DMS114 treated with DMSO at 0.1 percent for 48 hours (cell line): ENCODE results near the gene TSPO.

ENCODE experiments used
- DNase-seq: peaks from one replicate; lab custom pipeline; 2025; ENCODE audit not compliant: unreplicated experiment; lab: John Stamatoyannopoulos, UW

Gene TSPO

DNA sequence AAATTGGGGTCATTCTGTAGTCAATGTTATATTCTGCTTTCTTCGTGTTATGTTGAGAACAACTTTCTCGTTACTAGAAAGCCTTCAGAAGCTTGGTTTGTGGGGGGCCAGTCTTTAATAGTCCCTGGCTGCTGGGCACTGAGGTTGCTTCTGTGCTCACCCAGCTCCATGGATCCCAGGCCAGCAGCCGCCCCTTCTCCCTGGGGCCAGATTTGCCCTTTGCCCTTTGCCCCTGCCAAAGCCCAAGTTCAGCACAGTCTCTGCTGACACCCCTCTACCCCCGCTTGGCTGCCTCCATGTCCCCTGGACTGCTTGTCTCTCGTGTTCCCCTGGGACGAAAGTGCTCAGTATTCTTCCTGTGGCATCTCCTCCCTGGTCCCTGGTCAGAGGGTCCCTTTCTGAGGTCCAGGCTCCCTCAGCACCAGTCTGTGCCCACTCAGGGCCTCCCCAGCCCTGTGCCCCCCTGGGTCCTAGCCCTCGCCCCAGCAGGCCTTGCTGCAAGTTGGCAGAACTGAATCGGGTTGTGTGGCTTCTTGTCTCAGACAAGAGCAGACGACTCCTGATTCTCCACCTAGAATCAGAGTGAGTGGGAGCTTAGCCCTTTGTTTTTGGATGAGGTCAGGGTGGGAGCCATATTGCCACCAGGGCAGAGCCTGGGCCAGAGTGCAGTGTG is 6.7 kb downstream of the TSPO start:
- DNase-seq = no peak

DNA sequence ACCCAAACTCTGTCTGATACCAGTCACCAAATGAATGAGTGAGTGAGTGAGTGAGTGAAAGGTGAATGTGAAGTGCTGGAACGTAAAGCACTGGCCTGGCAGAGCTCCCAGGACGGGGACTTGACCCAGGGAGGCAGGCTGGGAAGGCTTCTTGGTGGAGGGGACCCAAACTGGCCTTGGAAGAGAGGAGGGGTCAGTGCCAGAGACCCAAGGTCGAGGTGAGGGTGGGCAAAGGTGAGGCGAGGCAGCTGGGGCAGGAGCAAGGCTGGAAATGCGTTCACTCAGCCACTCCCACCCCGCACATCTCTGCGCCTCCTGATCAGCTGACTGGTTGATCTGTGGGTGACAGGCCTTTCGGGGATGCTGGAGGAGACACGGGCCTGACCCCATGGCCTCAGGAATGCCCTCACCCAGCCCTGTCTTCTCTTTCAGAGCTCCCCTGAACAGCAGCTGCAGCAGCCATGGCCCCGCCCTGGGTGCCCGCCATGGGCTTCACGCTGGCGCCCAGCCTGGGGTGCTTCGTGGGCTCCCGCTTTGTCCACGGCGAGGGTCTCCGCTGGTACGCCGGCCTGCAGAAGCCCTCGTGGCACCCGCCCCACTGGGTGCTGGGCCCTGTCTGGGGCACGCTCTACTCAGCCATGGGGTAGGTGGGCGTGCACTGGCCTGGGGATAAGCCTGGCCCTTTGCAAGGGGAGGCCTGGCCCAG is 7.6 kb downstream of the TSPO start:
- no peak for DNase-seq

DNA sequence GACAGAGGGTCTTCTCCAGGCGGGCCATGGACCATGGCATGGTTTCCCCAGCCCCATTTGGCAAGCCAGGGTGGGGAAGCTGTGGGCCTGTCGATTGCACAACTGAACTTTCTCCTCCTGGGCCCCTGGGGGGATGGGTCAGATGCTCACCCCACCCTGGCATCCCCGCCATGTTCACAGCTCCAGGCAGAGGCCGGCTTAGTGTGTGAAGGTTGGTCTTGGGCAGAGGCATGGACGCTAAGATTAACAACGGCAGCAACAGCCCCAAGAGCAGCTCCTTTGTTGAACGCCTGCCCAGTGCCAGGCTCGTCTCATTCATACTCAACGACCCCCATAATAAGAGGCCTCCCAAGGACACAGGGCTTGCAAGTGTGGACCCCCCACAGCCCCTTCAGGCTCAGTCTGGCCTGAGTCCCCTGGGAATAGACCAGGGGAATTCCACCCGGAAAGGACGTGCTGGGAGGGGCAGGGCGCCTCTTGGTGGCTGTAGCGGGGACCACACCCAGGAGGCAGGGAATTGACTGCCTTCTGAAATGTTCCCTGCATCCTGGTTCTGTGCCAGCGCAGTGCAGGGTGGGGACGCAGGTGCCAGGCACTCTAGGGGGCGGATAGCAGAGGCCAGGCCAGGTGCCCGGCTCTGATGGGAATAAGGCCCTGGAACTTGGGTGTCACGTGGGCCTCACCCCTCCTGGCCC is 8.3 kb downstream of the TSPO start:
- DNase-seq = no peak

DNA sequence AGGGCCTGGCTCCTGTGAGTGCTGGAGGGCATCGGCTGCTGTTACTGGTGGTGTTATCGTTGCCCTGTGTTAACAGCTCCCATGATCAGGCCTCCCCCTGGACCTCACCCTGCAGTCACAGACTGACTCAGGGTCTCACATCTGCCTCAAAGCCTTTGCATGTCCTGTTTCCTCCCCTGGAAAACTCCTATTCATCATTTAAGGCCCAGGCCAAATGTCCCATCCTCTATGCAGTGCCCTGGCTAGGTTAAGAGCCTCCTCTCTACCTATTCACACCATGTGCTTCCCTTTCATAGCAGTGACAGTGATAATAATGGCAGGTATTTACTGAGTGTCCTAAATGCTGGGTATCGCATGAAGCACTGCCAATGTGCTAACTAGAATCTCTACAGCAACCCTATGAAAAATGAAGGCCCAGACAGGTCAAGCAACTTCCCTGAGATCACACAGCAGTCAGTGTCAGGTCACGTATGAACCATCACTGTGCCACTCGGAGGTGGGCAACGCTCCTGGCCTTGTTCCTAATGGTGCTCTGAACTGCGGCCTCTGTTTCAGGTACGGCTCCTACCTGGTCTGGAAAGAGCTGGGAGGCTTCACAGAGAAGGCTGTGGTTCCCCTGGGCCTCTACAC is 9.3 kb downstream of the TSPO start:
- no peak for DNase-seq

DNA sequence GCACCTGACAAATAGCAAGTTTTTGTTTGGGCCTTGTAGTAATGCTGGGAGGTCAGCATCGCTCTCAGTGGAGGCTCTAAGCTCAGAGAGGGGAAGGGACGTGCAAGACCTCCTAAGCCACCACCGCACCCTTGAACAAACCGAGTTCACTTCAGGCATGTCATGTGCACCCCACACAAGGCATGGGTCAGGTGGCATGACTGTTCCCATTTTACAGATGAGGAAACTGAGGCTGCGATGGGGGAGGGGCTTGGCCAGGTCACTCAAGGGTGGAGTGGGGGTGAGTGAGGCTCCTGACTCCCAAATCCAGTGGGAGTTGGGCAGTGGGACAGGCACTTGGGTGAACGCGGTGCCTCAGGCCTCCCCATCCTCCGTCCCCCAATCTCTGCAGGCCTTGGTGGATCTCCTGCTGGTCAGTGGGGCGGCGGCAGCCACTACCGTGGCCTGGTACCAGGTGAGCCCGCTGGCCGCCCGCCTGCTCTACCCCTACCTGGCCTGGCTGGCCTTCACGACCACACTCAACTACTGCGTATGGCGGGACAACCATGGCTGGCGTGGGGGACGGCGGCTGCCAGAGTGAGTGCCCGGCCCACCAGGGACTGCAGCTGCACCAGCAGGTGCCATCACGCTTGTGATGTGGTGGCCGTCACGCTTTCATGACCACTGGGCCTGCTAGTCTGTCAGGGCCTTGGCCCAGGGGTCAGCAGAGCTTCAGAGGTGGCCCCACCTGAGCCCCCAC is 11.2 kb downstream of the TSPO start:
- DNase-seq = no peak

DNA sequence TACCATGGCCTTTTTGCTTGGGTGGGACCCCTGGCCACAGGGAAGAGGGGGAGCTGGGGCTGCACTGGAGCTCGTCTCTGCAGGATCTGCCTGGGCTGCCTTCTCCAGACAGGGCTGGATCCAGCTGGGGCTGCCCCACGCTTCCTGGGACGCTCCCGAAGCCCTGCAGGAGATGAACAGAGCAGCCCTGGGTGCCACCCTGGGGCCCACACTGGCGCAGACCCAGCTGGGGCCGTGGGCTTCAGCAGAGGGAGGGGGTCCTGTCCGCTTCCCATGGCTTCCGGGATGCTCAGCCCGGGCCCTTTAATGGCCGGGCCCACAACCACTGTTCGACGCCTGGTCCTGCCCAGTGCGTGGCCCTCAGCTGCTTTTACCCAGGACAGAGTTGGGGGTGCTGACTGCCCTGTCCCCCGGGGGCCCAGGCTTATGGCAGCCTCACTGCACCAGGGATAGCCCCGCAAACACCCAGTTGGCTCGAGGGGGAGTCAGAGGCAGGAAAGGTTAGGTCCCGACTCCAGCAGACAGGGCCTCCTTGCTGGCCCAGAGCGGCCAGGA is 12.0 kb downstream of the TSPO start:
- DNase-seq = no peak

DNA sequence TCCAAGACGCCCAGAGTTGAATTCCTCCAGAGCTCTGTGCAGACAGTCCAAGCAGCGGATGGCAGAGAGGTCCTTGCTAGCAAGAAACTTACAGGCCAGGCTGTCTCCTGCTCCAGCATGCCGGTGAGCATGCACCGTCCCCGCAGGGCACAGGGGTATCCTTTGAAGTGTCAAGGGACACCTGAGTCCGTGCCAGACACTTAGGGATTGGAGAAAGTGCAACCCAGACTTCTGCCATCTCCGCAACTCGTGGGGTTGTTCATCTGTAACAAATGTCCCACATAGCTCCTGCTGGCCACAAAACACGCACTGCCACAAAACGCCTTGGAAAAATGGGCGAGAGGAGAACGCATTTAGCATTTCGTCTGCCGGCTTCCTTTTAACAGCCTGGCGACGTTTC is 13.3 kb downstream of the TSPO start:
- no peak for DNase-seq

DNA sequence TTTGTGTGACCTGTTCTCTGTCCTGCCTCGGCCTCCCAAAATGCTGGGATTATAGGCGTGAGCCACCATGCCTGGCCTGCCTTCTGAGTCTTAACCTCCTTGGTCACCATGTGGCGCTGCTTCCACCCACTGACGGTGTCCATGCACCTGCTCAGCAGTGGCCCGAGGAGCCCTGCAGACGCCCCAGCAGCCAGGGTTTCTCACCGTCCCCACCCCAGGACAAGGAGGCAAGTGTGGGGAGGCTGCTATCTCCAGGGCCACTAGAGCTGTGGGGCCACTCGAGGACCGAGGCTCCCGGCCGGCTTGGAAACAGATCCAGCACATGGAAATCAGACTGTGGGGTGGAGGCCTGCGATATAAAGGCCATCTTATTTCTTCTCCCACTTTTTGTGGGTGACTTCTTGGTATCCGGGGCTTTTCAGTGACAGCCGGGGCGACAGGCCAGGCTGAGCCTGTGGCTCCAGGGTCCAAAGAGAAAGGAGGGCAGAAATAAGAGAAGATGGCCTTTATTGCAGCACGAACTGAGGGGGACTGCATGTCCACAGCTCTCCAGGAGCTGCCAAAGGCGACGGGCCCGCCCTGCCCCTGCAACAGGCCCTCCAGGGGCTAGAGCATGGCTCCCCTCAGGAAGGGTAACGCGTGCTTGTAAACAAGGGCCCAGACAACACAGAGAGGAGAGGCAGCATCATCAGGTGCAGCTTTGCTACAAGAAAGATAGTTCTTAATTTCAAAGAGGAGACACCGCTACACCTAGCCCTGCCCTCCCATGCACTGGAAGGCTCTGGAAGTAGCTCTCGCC is 15.0 kb downstream of the TSPO start:
- no peak for DNase-seq

DNA sequence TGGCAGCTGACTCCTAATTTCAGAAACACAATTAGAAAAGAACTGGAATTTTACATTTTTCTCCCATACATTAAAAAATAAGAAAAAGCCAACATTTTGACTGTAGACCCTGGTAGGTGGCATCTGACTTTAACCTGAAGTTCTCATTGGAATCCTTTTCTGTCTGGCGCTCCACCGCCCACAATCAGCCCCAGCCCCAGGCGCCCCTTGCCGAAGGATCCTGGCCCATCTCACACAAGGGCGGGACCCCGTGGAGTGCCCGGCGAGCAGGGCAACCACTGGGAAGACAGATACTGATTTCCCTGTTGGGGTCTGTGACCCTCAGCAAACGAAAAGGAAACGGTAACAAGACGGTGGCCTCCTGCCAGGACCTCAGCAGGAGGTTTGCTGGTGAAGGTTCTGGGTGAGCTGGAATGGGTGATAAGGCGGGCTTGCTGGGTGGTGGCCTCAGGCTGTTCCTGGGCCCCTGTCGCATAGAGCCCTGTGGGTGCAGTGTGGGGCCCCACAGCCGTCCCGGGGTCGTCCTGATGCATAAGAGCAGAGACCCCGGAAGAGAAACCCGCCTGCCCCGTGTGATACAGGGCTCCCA is 15.7 kb downstream of the TSPO start:
- no peak for DNase-seq

DNA sequence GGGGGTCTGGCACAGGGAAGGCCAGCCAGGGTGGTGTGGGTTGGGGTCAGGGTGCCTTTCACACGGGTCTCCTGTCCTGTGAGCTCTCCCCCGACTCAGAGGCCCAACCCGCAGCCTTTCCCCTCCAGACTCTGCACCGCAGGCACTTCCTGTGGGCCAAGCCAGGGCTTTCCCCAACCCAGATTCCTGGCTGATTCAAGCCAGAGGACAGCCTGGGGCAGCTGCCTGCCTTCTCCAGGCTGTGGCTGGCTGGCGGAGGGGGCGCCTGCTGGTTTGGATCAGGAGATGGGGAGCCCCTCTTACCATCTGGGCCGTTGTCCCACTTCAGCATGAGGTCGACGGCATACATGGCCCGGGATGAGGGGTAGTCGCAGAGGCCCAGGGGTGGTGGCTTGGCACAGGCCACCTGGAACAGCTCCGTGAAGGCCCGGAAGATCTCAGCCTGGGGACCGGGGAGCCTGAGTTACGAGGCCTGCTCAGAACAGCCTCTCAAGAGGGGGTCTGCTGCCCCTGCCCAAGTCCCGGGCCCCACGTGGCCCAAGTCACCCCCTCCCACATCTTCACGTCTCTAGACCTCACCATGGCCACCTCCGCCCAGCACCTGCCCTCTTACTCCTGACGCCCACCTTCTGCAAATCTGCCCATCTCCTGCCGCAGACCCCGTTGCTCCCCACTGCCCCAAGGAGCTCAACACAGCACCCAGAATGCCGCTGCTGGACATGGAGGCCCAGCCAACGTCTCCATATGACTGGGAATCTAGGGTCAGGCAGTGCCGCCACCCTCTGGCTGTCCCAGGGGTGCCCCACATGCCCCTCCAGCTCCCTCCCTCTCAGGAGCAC is 17.3 kb downstream of the TSPO start:
- no peak for DNase-seq

DNA sequence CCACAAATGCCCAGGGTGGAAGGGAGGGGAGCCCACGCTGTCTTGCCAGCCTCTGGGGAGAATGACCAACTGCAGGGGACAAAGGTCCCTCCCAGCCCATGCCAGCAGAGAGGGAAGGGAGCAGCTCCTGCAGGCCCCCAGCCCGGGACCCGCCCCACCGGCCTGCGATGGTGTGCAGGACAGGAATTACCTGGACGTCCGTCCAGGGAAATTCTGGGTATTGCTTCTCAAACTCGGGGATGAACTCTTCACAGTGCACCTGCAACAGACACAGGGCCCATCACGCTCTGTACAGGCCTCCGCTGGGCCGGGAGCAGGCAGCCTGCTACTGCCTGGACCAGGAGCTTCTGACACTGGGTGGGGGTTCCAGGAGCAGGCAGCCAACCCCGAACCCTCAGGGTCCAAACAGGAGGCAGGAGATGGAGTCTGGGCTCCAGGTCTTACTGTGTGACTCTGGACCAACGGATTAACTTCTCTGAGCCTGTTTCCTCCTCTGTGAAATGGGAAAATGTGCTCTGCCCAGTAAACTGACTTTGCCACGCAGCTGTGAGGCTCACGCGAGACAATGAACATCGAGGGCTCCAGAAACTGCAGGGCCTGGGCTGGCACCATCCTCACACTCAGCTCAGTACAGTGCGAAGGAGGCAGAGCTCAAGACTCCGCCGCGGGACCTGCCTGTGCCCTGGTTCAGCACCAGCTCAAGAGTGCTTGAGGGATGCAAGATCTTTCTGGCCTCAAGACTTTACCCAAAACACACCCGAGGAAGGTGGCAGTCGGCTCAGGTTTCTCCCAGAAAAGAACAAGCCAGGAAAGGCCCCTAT is 18.2 kb downstream of the TSPO start:
- no peak for DNase-seq

DNA sequence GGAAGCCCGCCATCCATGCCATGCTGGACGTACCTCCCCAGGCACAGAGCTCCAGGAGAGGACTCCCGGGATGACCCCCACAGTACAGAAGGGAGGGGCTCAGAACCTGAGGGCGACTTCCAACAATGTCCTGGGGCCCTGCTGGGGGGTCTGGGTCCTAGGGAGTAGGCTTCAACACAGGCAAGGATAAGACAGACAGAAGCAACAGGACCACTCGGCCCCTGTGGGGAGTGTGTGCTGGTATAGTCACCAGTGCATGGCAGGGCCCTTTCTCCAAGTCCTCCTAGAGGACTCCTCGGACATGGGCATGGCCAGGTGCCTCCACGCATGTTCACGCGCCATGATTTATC is 18.7 kb downstream of the TSPO start:
- DNase-seq = no peak

DNA sequence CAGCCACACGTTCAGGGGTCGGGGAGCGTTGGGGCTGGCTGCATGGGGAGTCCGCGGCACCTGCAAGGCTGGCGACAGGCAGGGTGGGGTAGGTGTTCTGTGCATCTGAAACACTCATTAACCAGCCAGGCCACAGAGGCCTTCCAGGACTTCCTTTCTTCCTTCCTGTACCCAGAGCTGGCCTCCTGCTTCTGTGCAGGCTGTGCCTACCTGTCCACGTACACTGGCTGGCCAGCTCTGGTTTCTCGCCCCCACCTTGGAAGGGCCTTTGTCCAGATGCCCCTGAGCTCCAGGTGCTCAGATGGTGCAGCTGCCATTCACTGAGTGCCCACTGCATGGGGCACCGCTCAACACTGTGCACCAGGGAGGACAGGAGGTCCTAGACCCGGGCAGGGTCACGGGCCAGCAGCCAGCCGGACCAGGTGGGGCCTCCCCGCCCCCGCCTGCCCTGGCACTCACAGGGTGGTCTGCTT is 19.7 kb downstream of the TSPO start:
- no peak for DNase-seq

DNA sequence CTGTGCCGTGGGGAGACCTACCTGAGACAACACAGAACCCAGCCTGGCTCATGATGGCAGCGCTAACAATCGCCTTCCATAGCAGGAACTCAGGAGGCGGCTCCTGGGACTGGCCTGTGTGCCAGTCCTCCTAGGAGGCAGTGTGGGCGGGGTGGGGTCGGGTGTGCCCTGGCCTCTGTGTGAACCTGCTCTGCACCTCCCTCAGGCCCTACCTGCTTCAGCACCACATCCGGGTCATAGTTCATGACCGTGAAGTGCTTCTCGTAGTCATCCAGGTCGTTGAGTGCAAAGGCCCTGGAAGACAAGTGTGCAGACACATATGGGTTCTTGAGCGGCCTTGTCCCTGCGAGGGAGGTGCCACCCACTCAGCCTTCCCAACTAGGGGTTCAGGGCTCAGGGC is 20.2 kb downstream of the TSPO start:
- no peak for DNase-seq

DNA sequence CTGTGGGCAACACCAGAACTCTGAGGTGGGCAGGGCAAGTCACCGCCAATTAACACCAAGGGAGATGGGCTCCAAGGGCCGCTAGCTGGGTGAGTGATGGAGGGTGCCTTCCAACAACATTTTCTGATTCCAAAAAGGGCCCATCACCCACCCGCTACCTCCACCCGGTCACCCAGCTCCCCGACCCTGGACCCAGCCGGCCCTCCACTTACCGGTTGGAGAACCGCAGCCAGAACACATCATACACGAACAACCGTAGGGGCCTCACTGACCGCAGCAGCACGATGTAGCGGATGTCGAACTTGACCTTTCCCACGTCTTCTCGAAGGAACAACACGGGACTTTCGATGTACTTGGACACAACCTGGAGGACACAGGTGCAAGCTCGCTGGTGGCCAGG is 20.8 kb downstream of the TSPO start:
- no peak for DNase-seq

DNA sequence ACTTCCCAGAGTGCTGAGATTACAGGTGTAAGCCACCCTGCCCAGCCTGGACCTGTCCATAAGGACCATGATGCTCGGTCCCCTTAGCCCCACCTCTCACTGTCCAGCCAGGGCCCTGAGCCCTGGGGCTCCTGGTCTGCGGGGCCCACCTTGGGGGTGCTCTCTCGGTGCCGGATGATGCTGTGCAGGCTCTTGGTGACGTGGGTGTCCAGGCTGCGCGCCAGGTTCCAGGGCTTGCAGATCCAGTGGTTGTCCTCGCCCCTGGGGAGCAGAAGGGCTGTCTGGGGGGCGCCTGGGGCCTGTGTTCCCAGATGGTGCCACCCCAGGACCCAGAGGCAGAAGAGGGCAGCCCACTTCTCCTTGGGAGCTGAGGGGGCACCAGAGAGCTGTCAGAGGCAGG is 22.2 kb downstream of the TSPO start:
- DNase-seq = no peak

DNA sequence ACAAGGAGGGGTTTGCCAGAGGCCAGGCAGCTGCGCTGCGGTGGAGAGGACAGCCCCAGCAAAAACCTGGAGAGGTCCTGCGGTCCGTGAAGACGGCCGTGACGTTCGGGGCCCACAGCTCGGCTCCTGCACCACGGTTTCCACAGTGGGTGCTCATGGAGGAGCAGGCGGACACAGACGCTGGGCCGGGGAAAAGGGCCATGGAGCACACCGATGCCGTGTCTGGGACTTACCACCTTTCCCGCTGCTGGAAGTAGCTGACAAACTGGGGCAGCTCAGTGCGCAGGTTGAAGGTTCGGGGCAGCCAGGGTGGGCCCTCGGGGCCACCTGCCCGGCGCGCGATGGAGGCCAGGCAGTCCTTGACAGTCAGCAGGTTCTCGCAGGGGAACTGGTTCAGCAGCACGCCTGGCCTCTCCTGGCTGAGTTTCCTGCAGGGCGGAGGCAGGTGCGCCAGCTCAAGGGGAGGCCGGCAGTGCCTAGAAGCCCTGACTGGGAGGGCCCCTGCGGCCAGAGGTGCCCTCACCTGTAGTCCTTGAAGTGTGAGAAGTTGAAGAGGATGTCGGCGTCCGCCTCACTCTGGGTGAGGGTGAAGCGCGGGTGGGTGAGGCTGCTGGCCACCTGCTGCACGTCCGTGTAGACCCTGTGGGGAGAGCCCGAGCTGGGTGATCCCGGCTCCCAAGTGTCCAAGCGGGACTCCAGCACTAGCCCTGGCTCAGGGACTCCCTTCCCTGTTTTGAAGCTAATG is 22.8 kb downstream of the TSPO start:
- no peak for DNase-seq
